ENCODE results near the gene NHS. TPM values are rescaled to one million over a fixed set of nuclear protein-coding genes. Genes with fewer than 3 reads are reported as not detected.

The NHS gene
- total and polyA plus RNA-seq, 4 experiments from 2014 or later, result 0.09 to 0.67 TPM; not detected in 2

GRCh38 chrX:17628976-17629375 is 254.0 kb downstream of the NHS start:
- DNase-seq, result no peak
- POLR2A ChIA-PET (ENCODE audit: partially characterized antibody), result no interaction called here

GRCh38 chrX:17629519-17629918 is 254.5 kb downstream of the NHS start:
- Mint-ChIP-seq H3K27ac (no peak overlapping the region), H3K9me3 (no peaks in the 10 kb centered on the region), H3K4me3 (no peak overlapping the region), H3K27me3 (no peaks in the 10 kb centered on the region), H3K36me3 (no peaks in the 10 kb centered on the region), H3K4me1 (peaks cover 6 to 13% (median 8%) of the 10 kb centered on the region in 4 donors)
- intact Hi-C loops (cut with micrococcal nuclease), result no loop called here
- Histone ChIP-seq H3K4me3 (ENCODE audit: low read length in 2 of 2) (no peak overlapping the region), H3K4me1 (ENCODE audit: insufficient read depth, low read length) (peaks cover 13% of the 10 kb centered on the region), H3K9me3 (ENCODE audit: control insufficient read depth in 1 of 2, low read length in 2 of 2) (no peaks in the 10 kb centered on the region), H3K27me3 (ENCODE audit: insufficient read depth, low read length) (no peaks in the 10 kb centered on the region), H3K27ac (ENCODE audit: low read depth, low read length) (no peak overlapping the region), H3K36me3 (ENCODE audit: insufficient read depth, low read length) (no peaks in the 10 kb centered on the region)
- ChIA-PET CTCF (ENCODE audit: partially characterized antibody) (no interaction called here), POLR2A (ENCODE audit: partially characterized antibody) (no interaction called here)
- DNase-seq, result no peak

More at GRCh38 chrX:17628976-17629375, 254.0 kb downstream of the NHS start:
- no peaks in the 10 kb centered on the region for H3K9me3 Mint-ChIP-seq
- H3K27me3 Mint-ChIP-seq, result no peaks in the 10 kb centered on the region
- no peaks in the 10 kb centered on the region for H3K36me3 Mint-ChIP-seq
- Histone ChIP-seq H3K27me3 (ENCODE audit: insufficient read depth, low read length) (no peaks in the 10 kb centered on the region), H3K27ac (ENCODE audit: low read depth, low read length) (no peak overlapping the region), H3K9me3 (ENCODE audit: control insufficient read depth in 1 of 2, low read length in 2 of 2) (no peaks in the 10 kb centered on the region), H3K4me1 (ENCODE audit: insufficient read depth, low read length) (peaks cover 12% of the 10 kb centered on the region), H3K4me3 (ENCODE audit: low read length in 2 of 2) (no peak overlapping the region), H3K36me3 (ENCODE audit: insufficient read depth, low read length) (no peaks in the 10 kb centered on the region)
- no peak overlapping the region for H3K4me3 Mint-ChIP-seq
- peaks cover 4 to 11% (median 8%) of the 10 kb centered on the region in 4 donors for H3K4me1 Mint-ChIP-seq
- H3K27ac Mint-ChIP-seq, result no peak overlapping the region
- CTCF ChIA-PET (ENCODE audit: partially characterized antibody), result no interaction called here
- intact Hi-C loops (cut with micrococcal nuclease), result no loop called here

GRCh38 chrX:17631647-17632046 is 256.6 kb downstream of the NHS start:
- no peak for DNase-seq
- Mint-ChIP-seq H3K4me1 (peaks cover 6 to 13% (median 8%) of the 10 kb centered on the region in 4 donors), H3K4me3 (no peak overlapping the region), H3K27me3 (no peaks in the 10 kb centered on the region), H3K27ac (no peak overlapping the region), H3K36me3 (no peaks in the 10 kb centered on the region), H3K9me3 (no peaks in the 10 kb centered on the region)
- Histone ChIP-seq H3K27ac (ENCODE audit: low read depth, low read length) (no peak overlapping the region), H3K27me3 (ENCODE audit: insufficient read depth, low read length) (no peaks in the 10 kb centered on the region), H3K4me3 (ENCODE audit: low read length in 2 of 2) (no peak overlapping the region), H3K4me1 (ENCODE audit: insufficient read depth, low read length) (peaks cover 13% of the 10 kb centered on the region), H3K36me3 (ENCODE audit: insufficient read depth, low read length) (no peaks in the 10 kb centered on the region), H3K9me3 (ENCODE audit: control insufficient read depth in 1 of 2, low read length in 2 of 2) (no peaks in the 10 kb centered on the region)
- intact Hi-C loops (cut with micrococcal nuclease), result loop anchor here (2.0 kb wide), 1 partner anchor 23 kb away; no protein-coding TSS in a partner anchor
- ChIA-PET POLR2A (ENCODE audit: partially characterized antibody) (no interaction called here), CTCF (ENCODE audit: partially characterized antibody) (no interaction called here)

- Mint-ChIP-seq H3K27ac (peak overlapping the region; percentile 14 to 91 (median 71)), H3K36me3 (no peaks in the 10 kb centered on the region), H3K9me3 (no peaks in the 10 kb centered on the region), H3K4me3 (peak overlapping the region; percentile 1 to 75 (median 48)), H3K27me3 (no peaks in the 10 kb centered on the region), H3K4me1 (peaks cover 6 to 13% (median 8%) of the 10 kb centered on the region in 4 donors)
- no peaks in the 10 kb centered on the region for H3K9me3 ChIP-seq (ENCODE audit: control insufficient read depth in 1 of 2, low read length in 2 of 2)
- no peak overlapping the region for H3K27ac ChIP-seq (ENCODE audit: low read depth, low read length)
- H3K36me3 ChIP-seq (ENCODE audit: insufficient read depth, low read length), result no peaks in the 10 kb centered on the region
- POLR2A ChIA-PET (ENCODE audit: partially characterized antibody), result no interaction called here
- H3K4me3 ChIP-seq (ENCODE audit: low read length in 2 of 2), result peak overlapping the region in 1 of 2 donors; percentile 9
- DNase-seq, result peak in 1 of 5 donors; percentile 14
- H3K4me1 ChIP-seq (ENCODE audit: insufficient read depth, low read length), result peaks cover 13% of the 10 kb centered on the region
- no peaks in the 10 kb centered on the region for H3K27me3 ChIP-seq (ENCODE audit: insufficient read depth, low read length)
- intact Hi-C loops (cut with micrococcal nuclease), result loop anchor here (2.0 kb wide), 1 partner anchor 22 kb away; no protein-coding TSS in a partner anchor
- CTCF ChIA-PET (ENCODE audit: partially characterized antibody), result no interaction called here
Measured at GRCh38 chrX:17632942-17633341, 257.9 kb downstream of the NHS start.

GRCh38 chrX:17633546-17633945 is 258.5 kb downstream of the NHS start:
- Mint-ChIP-seq H3K27ac (peak overlapping the region in 5 of 7 donors; percentile 14 to 91 (median 71)), H3K27me3 (no peaks in the 10 kb centered on the region), H3K4me1 (peaks cover 6 to 13% (median 8%) of the 10 kb centered on the region in 4 donors), H3K9me3 (no peaks in the 10 kb centered on the region), H3K36me3 (no peaks in the 10 kb centered on the region), H3K4me3 (peak overlapping the region in 7 of 8 donors; percentile 6 to 75 (median 68))
- H3K4me3 ChIP-seq (ENCODE audit: low read length in 2 of 2), result peak overlapping the region in 1 of 2 donors; percentile 9
- no peaks in the 10 kb centered on the region for H3K36me3 ChIP-seq (ENCODE audit: insufficient read depth, low read length)
- POLR2A ChIA-PET (ENCODE audit: partially characterized antibody), result no interaction called here
- H3K9me3 ChIP-seq (ENCODE audit: control insufficient read depth in 1 of 2, low read length in 2 of 2), result no peaks in the 10 kb centered on the region
- intact Hi-C loops (cut with micrococcal nuclease), result loop anchor here (2.0 kb wide), 1 partner anchor 21 kb away; no protein-coding TSS in a partner anchor
- no peaks in the 10 kb centered on the region for H3K27me3 ChIP-seq (ENCODE audit: insufficient read depth, low read length)
- no peak for DNase-seq
- H3K4me1 ChIP-seq (ENCODE audit: insufficient read depth, low read length), result peaks cover 13% of the 10 kb centered on the region
- CTCF ChIA-PET (ENCODE audit: partially characterized antibody), result no interaction called here
- H3K27ac ChIP-seq (ENCODE audit: low read depth, low read length), result no peak overlapping the region

- H3K9me3 ChIP-seq (ENCODE audit: control insufficient read depth in 1 of 2, low read length in 2 of 2), result no peaks in the 10 kb centered on the region
- Mint-ChIP-seq H3K9me3 (no peaks in the 10 kb centered on the region), H3K27me3 (no peaks in the 10 kb centered on the region), H3K36me3 (no peaks in the 10 kb centered on the region), H3K4me3 (peak overlapping the region in 1 of 8 donors; percentile 69), H3K27ac (peak overlapping the region in 1 of 7 donors; percentile 37), H3K4me1 (peaks cover 6 to 13% (median 8%) of the 10 kb centered on the region in 4 donors)
- H3K27me3 ChIP-seq (ENCODE audit: insufficient read depth, low read length), result no peaks in the 10 kb centered on the region
- CTCF ChIA-PET (ENCODE audit: partially characterized antibody), result no interaction called here
- intact Hi-C loops (cut with micrococcal nuclease), result no loop called here
- H3K27ac ChIP-seq (ENCODE audit: low read depth, low read length), result no peak overlapping the region
- no peak for DNase-seq
- H3K4me3 ChIP-seq (ENCODE audit: low read length in 2 of 2), result no peak overlapping the region
- no peaks in the 10 kb centered on the region for H3K36me3 ChIP-seq (ENCODE audit: insufficient read depth, low read length)
- peaks cover 13% of the 10 kb centered on the region for H3K4me1 ChIP-seq (ENCODE audit: insufficient read depth, low read length)
- POLR2A ChIA-PET (ENCODE audit: partially characterized antibody), result no interaction called here
Measured at GRCh38 chrX:17634542-17635207, 259.7 kb downstream of the NHS start.

GRCh38 chrX:17635231-17635630 is 260.2 kb downstream of the NHS start:
- intact Hi-C loops (cut with micrococcal nuclease), result no loop called here
- no peak for DNase-seq
- H3K36me3 Mint-ChIP-seq, result no peaks in the 10 kb centered on the region
- no peaks in the 10 kb centered on the region for H3K27me3 Mint-ChIP-seq
- peaks cover 6 to 13% (median 8%) of the 10 kb centered on the region in 4 donors for H3K4me1 Mint-ChIP-seq
- no peak overlapping the region for H3K27ac Mint-ChIP-seq
- Histone ChIP-seq H3K27me3 (ENCODE audit: insufficient read depth, low read length) (no peaks in the 10 kb centered on the region), H3K4me1 (ENCODE audit: insufficient read depth, low read length) (peaks cover 13% of the 10 kb centered on the region), H3K27ac (ENCODE audit: low read depth, low read length) (no peak overlapping the region), H3K36me3 (ENCODE audit: insufficient read depth, low read length) (no peaks in the 10 kb centered on the region), H3K4me3 (ENCODE audit: low read length in 2 of 2) (no peak overlapping the region), H3K9me3 (ENCODE audit: control insufficient read depth in 1 of 2, low read length in 2 of 2) (no peaks in the 10 kb centered on the region)
- no peak overlapping the region for H3K4me3 Mint-ChIP-seq
- no peaks in the 10 kb centered on the region for H3K9me3 Mint-ChIP-seq
- POLR2A ChIA-PET (ENCODE audit: partially characterized antibody), result no interaction called here
- CTCF ChIA-PET (ENCODE audit: partially characterized antibody), result no interaction called here

Measured in CD4-positive, alpha-beta memory T cell (primary cell).